CD4-positive, alpha-beta memory T cell (primary cell): ENCODE measurements around the gene STAU1. TPM values are rescaled to one million over a fixed set of nuclear protein-coding genes. Genes with fewer than 3 reads are reported as not detected.
A peak's percentile ranks its signal among the peaks of the same experiment; 100 is the strongest.

Experiments used
- CTCF ChIA-PET: fragments of 350-600 bp; sonication (Branson Sonifier 250); formaldehyde crosslinking; loops from one replicate; lab custom pipeline; 2021; ENCODE audit warnings: inconsistent platforms; ENCODE audit not compliant: partially characterized antibody; lab: Charles Lee
- POLR2A ChIA-PET: fragments of 350-600 bp; sonication (Branson Sonifier 250); formaldehyde crosslinking; loops from one replicate; lab custom pipeline; 2021; ENCODE audit not compliant: partially characterized antibody; lab: Charles Lee
- DNase-seq, 5 donors: peaks; one replicate each; pipeline versions ENCODE4 v3.0.0 to v3.0.0-alpha.2; 2020 to 2022; ENCODE audit warnings: mixed read lengths in 1 of 5
- H3K27ac ChIP-seq: one replicate; pipeline ENCODE4 v1.7.0; 2013; ENCODE audit warnings: low read depth, low read length
- H3K27me3 ChIP-seq: 2 replicates; pipeline ENCODE4 v1.7.0; 2013; ENCODE audit warnings: mild to moderate bottlenecking, low read length, moderate library complexity; ENCODE audit not compliant: insufficient read depth
- H3K36me3 ChIP-seq: 2 replicates; pipeline ENCODE4 v1.7.0; 2013; ENCODE audit warnings: mild to moderate bottlenecking, low read length, moderate library complexity; ENCODE audit not compliant: insufficient read depth
- H3K4me1 ChIP-seq: 2 replicates; pipeline ENCODE4 v1.7.0; 2013; ENCODE audit warnings: mild to moderate bottlenecking, low read length, moderate library complexity; ENCODE audit not compliant: insufficient read depth
- H3K4me3 ChIP-seq, 2 donors: one replicate each; pipeline ENCODE4 v1.7.0; 2013; ENCODE audit warnings: low read length in 2 of 2, mild to moderate bottlenecking in 1 of 2
- H3K9me3 ChIP-seq, 2 donors: one replicate each; pipeline ENCODE4 v1.7.0; 2013; ENCODE audit warnings: low read length in 2 of 2, control low read depth in 1 of 2; ENCODE audit not compliant: control insufficient read depth in 1 of 2
- H3K27ac Mint-ChIP-seq, 7 donors: one replicate each; pipeline ENCODE4 v1.8.0; 2020 to 2021; ENCODE audit warnings: mixed read lengths in 7 of 7, mild to moderate bottlenecking in 6 of 7, inconsistent platforms in 3 of 7, moderate library complexity in 3 of 7
- H3K27me3 Mint-ChIP-seq, 2 donors: one replicate each; pipeline ENCODE4 v1.8.0; 2020 to 2021; ENCODE audit warnings: mixed read lengths in 2 of 2
- H3K36me3 Mint-ChIP-seq, 2 donors: one replicate each; pipeline ENCODE4 v1.8.0; 2020 to 2021; ENCODE audit warnings: mixed read lengths in 2 of 2, inconsistent platforms in 1 of 2, mild to moderate bottlenecking in 1 of 2
- H3K4me1 Mint-ChIP-seq, 4 donors: one replicate each; pipeline ENCODE4 v1.8.0; 2020 to 2021; ENCODE audit warnings: mixed read lengths in 4 of 4, mild to moderate bottlenecking in 1 of 4
- H3K4me3 Mint-ChIP-seq, 8 donors: one replicate each; pipeline ENCODE4 v1.8.0; 2020 to 2021; ENCODE audit warnings: mixed read lengths in 8 of 8, mild to moderate bottlenecking in 7 of 8, moderate library complexity in 6 of 8, inconsistent platforms in 3 of 8
- H3K9me3 Mint-ChIP-seq, 8 donors: one replicate each; pipeline ENCODE4 v1.8.0; 2020 to 2021; ENCODE audit warnings: mixed read lengths in 8 of 8, mild to moderate bottlenecking in 5 of 8, inconsistent platforms in 3 of 8, moderate library complexity in 1 of 8
- intact Hi-C: fragments of 100-400 bp; cut with micrococcal nuclease; formaldehyde crosslinking; loops from one replicate; pipeline ENCODE4 v1.15.1; 2023
- polyA plus RNA-seq, 2 donors: library from polyadenylated mRNA; unstranded; fragments of 300-500 nt; fragmentation: Illumina TruSeq; gene quantifications; one replicate each; pipeline ENCODE4 v1.2.3, GENCODE V29; 2021
- total RNA-seq, 2 experiments: library from RNA; stranded (reverse); gene quantifications; one replicate each; pipeline ENCODE4 v1.2.3, GENCODE V29; 2021

STAU1 gene
- total and polyA plus RNA-seq, 4 experiments from 2014 or later, result 23.2 to 49.9 (median 49.0) TPM

DNA sequence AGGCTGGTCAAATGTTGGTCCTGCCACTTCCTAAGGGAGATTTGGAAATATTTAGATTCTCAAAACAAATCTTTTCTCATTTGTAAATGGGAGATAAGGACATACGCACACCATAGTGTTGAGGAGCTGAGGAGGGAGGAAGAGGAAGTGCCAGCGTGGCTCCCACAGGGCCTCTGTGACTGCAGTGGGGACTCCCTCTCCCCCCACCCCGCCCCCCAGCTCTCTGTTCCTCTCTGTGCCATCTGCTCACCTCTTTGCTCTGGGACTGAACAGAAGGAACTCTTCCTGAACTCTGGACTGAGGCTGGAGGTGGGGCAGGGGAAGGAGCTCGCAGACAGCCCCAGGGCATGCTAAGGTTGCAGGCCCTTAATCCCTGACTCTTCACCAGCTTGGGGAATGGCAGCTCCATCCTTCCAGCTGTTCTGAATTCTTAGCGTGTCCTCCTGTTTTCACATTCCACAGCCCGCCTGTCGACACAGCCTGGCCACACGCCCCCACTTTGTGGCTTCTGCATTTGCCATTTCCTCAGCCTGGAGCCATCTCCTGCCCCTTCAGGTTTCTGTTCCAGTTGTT, 42.5 kb upstream of the STAU1 start:
- H3K9me3 ChIP-seq, result no peaks in the 10 kb centered on the region
- CTCF ChIA-PET, result interaction anchor here (1.0 to 1.2 kb wide), 2 partner anchors 13 to 98 kb away, joined by 3 read pairs; no protein-coding TSS in a partner anchor
- Mint-ChIP-seq H3K4me1 (peaks cover 0 to 11% (median 4%) of the 10 kb centered on the region in 4 donors), H3K4me3 (no peak overlapping the region), H3K9me3 (peaks cover 0 to 3% (median 0%) of the 10 kb centered on the region in 8 donors), H3K27me3 (no peaks in the 10 kb centered on the region), H3K27ac (peak overlapping the region in 3 of 7 donors; percentile 29 to 72 (median 43)), H3K36me3 (peaks cover 61 to 81% of the 10 kb centered on the region in 2 donors)
- DNase-seq, result no peak
- H3K4me3 ChIP-seq, result no peak overlapping the region
- no peaks in the 10 kb centered on the region for H3K27me3 ChIP-seq
- POLR2A ChIA-PET, result no interaction called here
- H3K36me3 ChIP-seq, result peaks cover 71% of the 10 kb centered on the region
- H3K4me1 ChIP-seq, result no peaks in the 10 kb centered on the region
- intact Hi-C loops, result no loop called here
- H3K27ac ChIP-seq, result no peak overlapping the region

DNA sequence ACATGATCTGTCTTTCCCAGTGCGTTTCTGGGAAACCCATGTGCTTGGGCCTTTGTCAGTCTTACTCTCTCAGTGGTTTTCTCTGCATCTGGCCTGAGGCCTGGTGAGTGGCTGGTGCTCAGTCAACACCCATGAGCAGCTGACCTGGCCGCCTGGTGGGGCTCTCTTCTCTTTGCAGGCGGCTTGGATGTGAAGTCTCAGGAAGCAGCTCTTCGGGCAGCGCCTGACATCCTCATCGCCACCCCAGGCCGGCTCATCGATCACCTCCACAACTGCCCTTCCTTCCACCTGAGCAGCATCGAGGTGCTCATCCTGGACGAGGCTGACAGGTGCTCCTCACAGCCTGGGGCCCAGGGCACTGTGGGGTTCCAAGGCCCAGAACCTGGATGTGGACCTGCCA, 41.9 kb upstream of the STAU1 start:
- Histone ChIP-seq H3K4me3 (no peak overlapping the region), H3K9me3 (no peaks in the 10 kb centered on the region), H3K27me3 (no peaks in the 10 kb centered on the region), H3K27ac (no peak overlapping the region), H3K36me3 (peaks cover 68% of the 10 kb centered on the region), H3K4me1 (no peaks in the 10 kb centered on the region)
- DNase-seq, result no peak
- ChIA-PET CTCF (interaction anchor here (0.7 to 1.2 kb wide), 2 partner anchors 13 to 616 kb away, joined by 3 read pairs; no protein-coding TSS in a partner anchor), POLR2A (no interaction called here)
- H3K4me3 Mint-ChIP-seq, result no peak overlapping the region
- H3K9me3 Mint-ChIP-seq, result peaks cover 0 to 3% (median 0%) of the 10 kb centered on the region in 8 donors
- H3K4me1 Mint-ChIP-seq, result peaks cover 0 to 13% (median 4%) of the 10 kb centered on the region in 4 donors
- no peak overlapping the region for H3K27ac Mint-ChIP-seq
- H3K36me3 Mint-ChIP-seq, result peaks cover 60 to 82% of the 10 kb centered on the region in 2 donors
- intact Hi-C loops, result no loop called here
- no peaks in the 10 kb centered on the region for H3K27me3 Mint-ChIP-seq

DNA sequence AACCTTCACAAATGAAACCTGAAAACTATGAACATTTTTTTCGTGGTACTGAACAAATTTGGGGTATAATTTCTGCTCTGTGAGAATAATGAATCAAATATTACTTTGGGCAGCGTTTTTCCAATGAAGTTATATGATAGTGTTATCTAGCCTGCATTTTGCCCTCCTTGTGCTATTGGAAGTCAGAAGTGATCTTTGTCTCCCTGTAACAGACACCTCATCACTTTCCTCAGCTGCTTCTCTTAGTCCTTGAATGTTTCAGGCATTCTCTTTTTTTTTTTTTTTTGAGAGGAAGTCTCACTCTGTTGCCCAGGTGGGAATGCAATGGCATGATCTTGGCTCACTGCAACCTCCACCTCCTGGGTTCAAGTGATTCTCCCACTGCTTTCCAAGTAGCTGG, 41.2 kb upstream of the STAU1 start:
- no peaks in the 10 kb centered on the region for H3K27me3 ChIP-seq
- Mint-ChIP-seq H3K9me3 (no peaks in the 10 kb centered on the region), H3K36me3 (peaks cover 60 to 82% of the 10 kb centered on the region in 2 donors), H3K4me1 (peaks cover 0 to 13% (median 1%) of the 10 kb centered on the region in 4 donors), H3K27ac (peak overlapping the region in 1 of 7 donors; percentile 69), H3K27me3 (no peaks in the 10 kb centered on the region), H3K4me3 (no peak overlapping the region)
- DNase-seq, result no peak
- H3K4me1 ChIP-seq, result no peaks in the 10 kb centered on the region
- no peak overlapping the region for H3K4me3 ChIP-seq
- intact Hi-C loops, result no loop called here
- H3K9me3 ChIP-seq, result no peaks in the 10 kb centered on the region
- H3K36me3 ChIP-seq, result peaks cover 68% of the 10 kb centered on the region
- H3K27ac ChIP-seq, result no peak overlapping the region
- ChIA-PET POLR2A (no interaction called here), CTCF (interaction anchor here (0.7 to 1.2 kb wide), 3 partner anchors 12 to 617 kb away, joined by 3 to 4 read pairs (median 3); no protein-coding TSS in a partner anchor)

GRCh38 chr20:49228676-49229075, 40.5 kb upstream of the STAU1 start:
- Mint-ChIP-seq H3K4me3 (no peak overlapping the region), H3K27ac (peak overlapping the region in 1 of 7 donors; percentile 53), H3K4me1 (peaks cover 0 to 16% (median 2%) of the 10 kb centered on the region in 4 donors), H3K9me3 (no peaks in the 10 kb centered on the region), H3K36me3 (peaks cover 58 to 80% of the 10 kb centered on the region in 2 donors), H3K27me3 (no peaks in the 10 kb centered on the region)
- no peak overlapping the region for H3K4me3 ChIP-seq
- no peak overlapping the region for H3K27ac ChIP-seq
- H3K4me1 ChIP-seq, result no peaks in the 10 kb centered on the region
- ChIA-PET POLR2A (no interaction called here), CTCF (interaction anchor here (1.0 to 1.4 kb wide), 2 partner anchors 9 to 17 kb away, joined by 3 to 4 read pairs; no protein-coding TSS in a partner anchor)
- no peaks in the 10 kb centered on the region for H3K27me3 ChIP-seq
- intact Hi-C loops, result no loop called here
- H3K9me3 ChIP-seq, result no peaks in the 10 kb centered on the region
- peaks cover 68% of the 10 kb centered on the region for H3K36me3 ChIP-seq
- DNase-seq, result no peak

- H3K27me3 ChIP-seq, result no peaks in the 10 kb centered on the region
- peak overlapping the region in 5 of 7 donors; percentile 22 to 70 (median 59) for H3K27ac Mint-ChIP-seq
These were observed 37.8 kb upstream of the STAU1 start for GRCh38 chr20:49225896-49226295.

GRCh38 chr20:49219924-49220831, 32.0 kb upstream of the STAU1 start:
- H3K36me3 Mint-ChIP-seq, result peaks cover 24 to 43% of the 10 kb centered on the region in 2 donors
- no peaks in the 10 kb centered on the region for H3K27me3 ChIP-seq
- POLR2A ChIA-PET, result interaction anchor here (1.4 to 2.2 kb wide), 5 partner anchors 31 to 87 kb away, joined by 4 to 16 read pairs (median 8); partner anchors contain the start of gene ZNFX1

More at GRCh38 chr20:49225896-49226295, 37.8 kb upstream of the STAU1 start:
- Histone ChIP-seq H3K27ac (no peak overlapping the region), H3K4me1 (peaks cover 5% of the 10 kb centered on the region), H3K36me3 (peaks cover 65% of the 10 kb centered on the region), H3K9me3 (no peaks in the 10 kb centered on the region), H3K4me3 (no peak overlapping the region)
- Mint-ChIP-seq H3K4me3 (peak overlapping the region in 1 of 8 donors; percentile 18), H3K9me3 (peaks cover 0 to 1% (median 0%) of the 10 kb centered on the region in 8 donors), H3K27me3 (no peaks in the 10 kb centered on the region), H3K4me1 (peaks cover 2 to 19% (median 7%) of the 10 kb centered on the region in 4 donors), H3K36me3 (peaks cover 55 to 74% of the 10 kb centered on the region in 2 donors)
- POLR2A ChIA-PET, result no interaction called here
- CTCF ChIA-PET, result no interaction called here
- DNase-seq, result no peak
- intact Hi-C loops, result no loop called here

More at GRCh38 chr20:49219924-49220831, 32.0 kb upstream of the STAU1 start:
- Mint-ChIP-seq H3K4me1 (peaks cover 18 to 39% (median 26%) of the 10 kb centered on the region in 4 donors), H3K27ac (peak overlapping the region; percentile 85 to 100 (median 99)), H3K4me3 (peak overlapping the region; percentile 90 to 100 (median 95)), H3K27me3 (no peaks in the 10 kb centered on the region), H3K9me3 (peaks cover 0 to 1% (median 0%) of the 10 kb centered on the region in 8 donors)
- intact Hi-C loops, result loop anchor here (1.0 to 2.0 kb wide), 4 partner anchors 32 to 181 kb away; partner anchors contain the start of genes CSE1L, STAU1 and ZNFX1
- CTCF ChIA-PET, result interaction anchor here (1.7 to 7.1 kb wide), 2 partner anchors 25 to 90 kb away, joined by 13 to 237 read pairs; no protein-coding TSS in a partner anchor
- Histone ChIP-seq H3K27ac (peak overlapping the region; percentile 94), H3K9me3 (no peaks in the 10 kb centered on the region), H3K4me1 (peaks cover 30% of the 10 kb centered on the region), H3K4me3 (peak overlapping the region; percentile 83 to 87), H3K36me3 (peaks cover 31% of the 10 kb centered on the region)
- DNase-seq, result no peak
